Psoas muscle (tissue), 8 donors: ENCODE data around the gene TMEM51. TPM values are rescaled to one million over a fixed set of nuclear protein-coding genes. Genes with fewer than 3 reads are reported as not detected.

Source experiments
- ATAC-seq, 4 donors: fragments of 200-7000 bp; cut with Tn5 transposase; one replicate each; pipeline ENCODE4 v1.9.1; 2020; ENCODE audit warnings: moderate library complexity in 3 of 4, mild to moderate bottlenecking in 2 of 4
- DNase-seq, 2 donors: peaks; one replicate each; pipeline ENCODE4 v3.0.0-alpha.2; 2020
- H3K27ac ChIP-seq: fragments of 200-600 bp; one replicate; pipeline ENCODE4 v1.8.0; 2022
- H3K27me3 ChIP-seq, 3 donors: fragments of 200-600 bp in 1 of 3; one replicate each; pipeline versions ENCODE4 v1.6.1 to v1.8.0; 2013 to 2022; ENCODE audit warnings: low read length in 2 of 3, mild to moderate bottlenecking in 2 of 3, moderate library complexity in 1 of 3; ENCODE audit not compliant: insufficient read depth in 3 of 3
- H3K36me3 ChIP-seq, 2 donors: fragments of 200-600 bp in 1 of 2; one replicate each; pipeline versions ENCODE4 v1.6.1 to v1.8.0; 2013 to 2022; ENCODE audit warnings: low read depth in 1 of 2, mild to moderate bottlenecking in 1 of 2, moderate library complexity in 1 of 2; ENCODE audit not compliant: insufficient read depth in 1 of 2
- H3K4me1 ChIP-seq: fragments of 200-600 bp; one replicate; pipeline ENCODE4 v1.8.0; 2022
- H3K4me3 ChIP-seq: fragments of 200-600 bp; one replicate; pipeline ENCODE4 v1.8.0; 2022; ENCODE audit warnings: mild to moderate bottlenecking
- H3K9me3 ChIP-seq: fragments of 200-600 bp; one replicate; pipeline ENCODE4 v1.8.0; 2022
- CTCF ChIP-seq: fragments of 200-600 bp; IDR thresholded peaks from one replicate; pipeline ENCODE4 v1.8.0; 2022; ENCODE audit warnings: antibody characterized with exemption
- WGBS, 3 donors: extraction: QIAGEN DNeasy Blood & Tissue Kit; methylation state at CpG; one replicate each; pipeline versions ENCODE4 v1.1.6 to v1.1.7; 2013; 5-methylcytosine and 5-hydroxymethylcytosine counted together
- intact Hi-C, 2 donors: fragments of 100-400 bp; cut with DNase I; formaldehyde crosslinking; loops; one replicate each; pipeline versions ENCODE4 v1.11.0 to v1.14.2; 2022
- polyA plus RNA-seq, 3 donors: library from polyadenylated mRNA; stranded (reverse); fragments of 200-250 nt; gene quantifications; one replicate each; pipeline ENCODE4 v1.2.3, GENCODE V29; 2013
- total RNA-seq, 4 donors: library from RNA; stranded (reverse); fragmentation: NEBNext Ultra II Directional in 2 of 4; extraction: Animal tissue kit (Norgen Biotek cat#: 25700) in 2 of 4; gene quantifications; one replicate each; pipeline versions ENCODE4 v1.2.1 to v1.2.4, GENCODE V29; 2021 to 2023
- donor health status: healthy with polysubstance abuse.
- donor health status: DM: no; HTN: no; CAD: no; lungs with moderate emphysema.
- donor health status: Bipolar disorder and iron deficiency.
- donor health status: healthy.
- donor health status: DM: yes; HTN: yes; CAD: no.
- donor health status: DM: no; HTN: no; CAD: no.
- donor health status: DM: no; HTN: no; CAD: no.
- donor health status: DM: yes; HTN: yes; CAD: no.

The TMEM51 gene
- total and polyA plus RNA-seq, 7 donors, result 0.67 to 1.7 (median 0.97) TPM

GRCh38 chr1:15256584-15256983 is 103.0 kb downstream of the TMEM51 start:
- no peak for TF ChIP-seq CTCF
- DNase-seq (no peak), ATAC-seq (no peak)
- no peak overlapping the region for H3K27ac ChIP-seq
- WGBS, 3 donors, result 80 to 88% (median 83%) methylated on average over 3 of the region's 3 CpGs
- H3K36me3 ChIP-seq, result no peaks in the 10 kb centered on the region
- H3K27me3 ChIP-seq, result peaks cover 0 to 7% (median 4%) of the 10 kb centered on the region in 3 donors
- peaks cover 2% of the 10 kb centered on the region for H3K4me1 ChIP-seq
- H3K4me3 ChIP-seq, result no peak overlapping the region
- H3K9me3 ChIP-seq, result no peaks in the 10 kb centered on the region
- intact Hi-C loops, result no loop called here

DNA sequence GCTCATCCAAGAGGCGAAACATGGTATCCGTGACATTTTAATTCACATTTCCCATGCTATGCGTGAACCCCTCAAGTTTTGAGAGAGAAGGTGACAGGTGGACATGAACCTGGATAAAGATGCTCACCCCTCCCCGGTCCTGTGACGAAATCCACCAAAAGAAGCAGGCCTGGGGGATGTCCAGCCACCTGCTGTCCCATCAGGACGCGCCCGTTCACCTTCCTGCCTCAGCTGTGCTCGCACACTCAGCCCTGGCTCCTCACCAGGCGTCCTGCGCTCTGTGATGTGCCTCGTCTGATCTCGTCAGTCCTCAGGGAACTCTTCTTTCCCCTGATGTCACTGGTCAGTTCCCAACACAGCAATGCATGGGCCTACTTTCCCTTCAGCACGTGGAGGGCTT is 103.8 kb downstream of the TMEM51 start:
- Histone ChIP-seq H3K27me3 (peaks cover 0 to 4% (median 3%) of the 10 kb centered on the region in 3 donors), H3K27ac (no peak overlapping the region), H3K4me1 (peaks cover 2% of the 10 kb centered on the region), H3K36me3 (no peaks in the 10 kb centered on the region), H3K4me3 (no peak overlapping the region), H3K9me3 (no peaks in the 10 kb centered on the region)
- no peak for DNase-seq
- 62 to 77% (median 75%) methylated on average over 14 of the region's 14 CpGs for WGBS, 3 donors
- ATAC-seq, result no peak
- no peak for TF ChIP-seq CTCF
- intact Hi-C loops, result no loop called here

GRCh38 chr1:15258833-15259621 is 105.5 kb downstream of the TMEM51 start:
- intact Hi-C loops, result no loop called here
- no peak for DNase-seq
- H3K9me3 ChIP-seq, result no peaks in the 10 kb centered on the region
- H3K4me1 ChIP-seq, result peaks cover 2% of the 10 kb centered on the region
- TF ChIP-seq CTCF, result no peak
- no peaks in the 10 kb centered on the region for H3K36me3 ChIP-seq
- no peak overlapping the region for H3K27ac ChIP-seq
- H3K4me3 ChIP-seq, result no peak overlapping the region
- no peak for ATAC-seq
- 78 to 84% (median 78%) methylated on average over 13 of the region's 13 CpGs for WGBS, 3 donors
- peaks cover 0 to 2% (median 0%) of the 10 kb centered on the region in 3 donors for H3K27me3 ChIP-seq

GRCh38 chr1:15259622-15260007 is 106.1 kb downstream of the TMEM51 start:
- ATAC-seq, result no peak
- no peaks in the 10 kb centered on the region for H3K9me3 ChIP-seq
- no peak for TF ChIP-seq CTCF
- no peaks in the 10 kb centered on the region for H3K36me3 ChIP-seq
- no peak for DNase-seq
- peaks cover 2% of the 10 kb centered on the region for H3K4me1 ChIP-seq
- intact Hi-C loops, result no loop called here
- WGBS, 3 donors, result 88 to 93% (median 91%) methylated on average over 9 of the region's 9 CpGs
- H3K27ac ChIP-seq, result no peak overlapping the region
- no peak overlapping the region for H3K4me3 ChIP-seq
- peaks cover 0 to 2% (median under 1%) of the 10 kb centered on the region in 3 donors for H3K27me3 ChIP-seq
